ENCODE data around the gene GRPEL1. TPM values are rescaled to one million over a fixed set of nuclear protein-coding genes. Genes with fewer than 3 reads are reported as not detected.

GRPEL1 gene
- total and polyA plus RNA-seq, 10 of the 15 experiments (the other 5 are each of a cell fraction or from before 2014, with no cell fraction given) = 30.8 to 119 (median 67.6) TPM

- no TSS peak for BruUV-seq (replicated peaks)
- ChIA-PET RAD21 (ENCODE audit: unreplicated experiment) (no interaction called here), SMC1A (ENCODE audit: uncharacterized antibody, unreplicated experiment) (interaction anchor here (1.0 kb wide), 1 partner anchor 11 kb away, joined by 3 read pairs; no protein-coding TSS in a partner anchor), CTCF (interaction anchor here (0.6 kb wide), 1 partner anchor 14 kb away, joined by 4 read pairs; no protein-coding TSS in a partner anchor), POLR2A (no interaction called here)
- Histone ChIP-seq H2AFZ (ENCODE audit: control insufficient read depth, low read depth, low read length) (no peak overlapping the region), H3K9me3 (replicated peaks; ENCODE audit: control insufficient read depth, insufficient read depth, low read length) (no peaks in the 10 kb centered on the region), H3K27ac (ENCODE audit: control insufficient read depth, insufficient read depth) (no peak overlapping the region), H3K4me2 (ENCODE audit: control insufficient read depth, insufficient read depth) (no peak overlapping the region), H3K79me2 (ENCODE audit: control insufficient read depth, insufficient read depth, low read length) (no peaks in the 10 kb centered on the region), H3K4me3 (no peak overlapping the region), H4K20me1 (ENCODE audit: control insufficient read depth, insufficient read depth) (no peaks in the 10 kb centered on the region), H3K4me1 (ENCODE audit: control insufficient read depth, insufficient read depth, low read length) (no peaks in the 10 kb centered on the region), H3K27me3 (replicated peaks in 1 of 2; ENCODE audit: control insufficient read depth in 2 of 2, insufficient read depth in 2 of 2, low read length in 1 of 2) (peaks cover 0 to 6% of the 10 kb centered on the region in 2 experiments; a peak in 2 of 4 replicates), H3K36me3 (ENCODE audit: control insufficient read depth in 2 of 2, insufficient read depth in 2 of 2, low read length in 1 of 2) (no peaks in the 10 kb centered on the region), H3K9ac (ENCODE audit: control insufficient read depth, insufficient read depth, low read length) (no peak overlapping the region)
- DNase-seq (ENCODE audit: low read depth, low spot score) (no peak), ATAC-seq (no peak), FAIRE-seq (no peak)
- WGBS (ENCODE audit: insufficient coverage, insufficient replicate concordance, low lambda C conversion rate, missing lambda C conversion rate) = 28% methylated on average over 3 of the region's 3 CpGs
- in situ Hi-C loops (cut with MboI) (no loop called here), intact Hi-C loops (cut with micrococcal nuclease; ENCODE audit: unreplicated experiment) (no loop called here)
- TF ChIP-seq ETV6 (conservative IDR thresholded peaks at IDR 0.05 in 1 of 2, IDR thresholded peaks at IDR 0.05 in 1 of 2; ENCODE audit: borderline replicate concordance in 1 of 2, low read depth in 1 of 2) (no peak), CHD2 (IDR thresholded peaks at IDR 0.05; ENCODE audit: borderline replicate concordance, low read depth, low read length) (no peak), BCLAF1 (IDR thresholded peaks at IDR 0.05) (no peak), KLF5 (IDR thresholded peaks at IDR 0.05; ENCODE audit: partially characterized antibody) (no peak), NR2C1 (IDR thresholded peaks at IDR 0.05) (no peak)
These were observed 24.2 kb upstream of the GRPEL1 start for GRCh38 chr4:7092026-7092425.
